H1 (cell line): ENCODE measurements around the gene TRIM75.

Source experiments
- CHD7 ChIP-seq: fragments of 300-600 bp; sonication (generic); IDR thresholded peaks from 2 replicates; pipeline ENCODE4 v1.7.1; 2012; ENCODE audit warnings: low read length, moderate library complexity, mild to moderate bottlenecking, inconsistent platforms; ENCODE audit not compliant: insufficient replicate concordance
- JUN ChIP-seq: IDR thresholded peaks from 2 replicates; pipeline ENCODE4 v1.6.1; 2011; ENCODE audit warnings: low read depth, mild to moderate bottlenecking, improper control_type of control experiment, low read length
- POLR2AphosphoS5 ChIP-seq: IDR thresholded peaks from 2 replicates; pipeline ENCODE4 v1.6.1; 2011; ENCODE audit warnings: low read depth, low read length
- TAF1 ChIP-seq: IDR thresholded peaks from 2 replicates; pipeline ENCODE4 v1.6.1; 2011; ENCODE audit warnings: mild to moderate bottlenecking, low read depth, low read length
- ZNF274 ChIP-seq: IDR thresholded peaks from 2 replicates; pipeline ENCODE4 v1.7.0; 2012; ENCODE audit warnings: low read length, borderline replicate concordance; ENCODE audit errors: extremely low read depth
- TF ChIP-seq, protein P1 (sequence below), 3 experiments: IDR thresholded peaks; 1 replicate in 2 of 3; 2 replicates in 1 of 3; pipeline versions ENCODE4 v1.5.1 to v1.6.1; 2011; ENCODE audit warnings: low read length in 3 of 3, mild to moderate bottlenecking in 3 of 3, inconsistent platforms in 2 of 3, low read depth in 1 of 3, moderate library complexity in 1 of 3; ENCODE audit not compliant: insufficient read depth in 1 of 3; ENCODE audit errors: control extremely low read depth in 1 of 3

- TF ChIP-seq JUN: no peak
- no peak for TF ChIP-seq TAF1
- no peak for TF ChIP-seq POLR2AphosphoS5
- no peak for TF ChIP-seq ZNF274
- TF ChIP-seq, protein P1, sequence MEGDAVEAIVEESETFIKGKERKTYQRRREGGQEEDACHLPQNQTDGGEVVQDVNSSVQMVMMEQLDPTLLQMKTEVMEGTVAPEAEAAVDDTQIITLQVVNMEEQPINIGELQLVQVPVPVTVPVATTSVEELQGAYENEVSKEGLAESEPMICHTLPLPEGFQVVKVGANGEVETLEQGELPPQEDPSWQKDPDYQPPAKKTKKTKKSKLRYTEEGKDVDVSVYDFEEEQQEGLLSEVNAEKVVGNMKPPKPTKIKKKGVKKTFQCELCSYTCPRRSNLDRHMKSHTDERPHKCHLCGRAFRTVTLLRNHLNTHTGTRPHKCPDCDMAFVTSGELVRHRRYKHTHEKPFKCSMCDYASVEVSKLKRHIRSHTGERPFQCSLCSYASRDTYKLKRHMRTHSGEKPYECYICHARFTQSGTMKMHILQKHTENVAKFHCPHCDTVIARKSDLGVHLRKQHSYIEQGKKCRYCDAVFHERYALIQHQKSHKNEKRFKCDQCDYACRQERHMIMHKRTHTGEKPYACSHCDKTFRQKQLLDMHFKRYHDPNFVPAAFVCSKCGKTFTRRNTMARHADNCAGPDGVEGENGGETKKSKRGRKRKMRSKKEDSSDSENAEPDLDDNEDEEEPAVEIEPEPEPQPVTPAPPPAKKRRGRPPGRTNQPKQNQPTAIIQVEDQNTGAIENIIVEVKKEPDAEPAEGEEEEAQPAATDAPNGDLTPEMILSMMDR (IDR thresholded peaks at IDR 0.05; ENCODE audit: control extremely low read depth in 1 of 3, insufficient read depth in 1 of 3, low read depth in 1 of 3, low read length in 3 of 3): no peak
- TF ChIP-seq CHD7: no peak
Measured at GRCh38 chr4:165053645-165054044, at the start of gene TRIM75.
